Activated T-cell treated with anti-CD3 and anti-CD28 coated beads for 48 hours (primary cell): ENCODE data around the gene EIF2D.
"Not testable (repeated sequence)": the region's sequence is repeated elsewhere in the genome, so short reads cannot be mapped to it uniquely, and the experiment has no call there.

ENCODE experiments used
- DNase-seq: peaks from one replicate; pipeline ENCODE4 v3.0.0-alpha.2; 2020; ENCODE audit warnings: low read depth

Gene EIF2D

GRCh38 chr1:206586501-206587445 lies 25.5 kb downstream of the EIF2D start:
- DNase-seq, result no peak

- DNase-seq, result no peak
Observed at GRCh38 chr1:206584683-206585082, 27.6 kb downstream of the EIF2D start.

GRCh38 chr1:206583707-206584648 lies 28.3 kb downstream of the EIF2D start:
- DNase-seq, result peak; percentile 77

- DNase-seq, result no peak
Observed at GRCh38 chr1:206582971-206583706, 29.1 kb downstream of the EIF2D start.

- no peak for DNase-seq
Observed at GRCh38 chr1:206582537-206582936, 29.7 kb downstream of the EIF2D start.

- no peak for DNase-seq
Observed at GRCh38 chr1:206581571-206581981, 30.7 kb downstream of the EIF2D start.

- not testable (repeated sequence) for DNase-seq
Observed at GRCh38 chr1:206581114-206581497, 31.2 kb downstream of the EIF2D start.

- DNase-seq, result no peak
Observed at GRCh38 chr1:206580438-206581113, 31.7 kb downstream of the EIF2D start.

- peak; percentile 87 for DNase-seq
Observed at GRCh38 chr1:206579747-206580437, 32.4 kb downstream of the EIF2D start.

GRCh38 chr1:206578978-206579374 lies 33.3 kb downstream of the EIF2D start:
- DNase-seq, result no peak

- no peak for DNase-seq
Observed at GRCh38 chr1:206578068-206578977, 33.9 kb downstream of the EIF2D start.

GRCh38 chr1:206577626-206578025 lies 34.6 kb downstream of the EIF2D start:
- no peak for DNase-seq

- DNase-seq, result no peak
Observed at GRCh38 chr1:206575894-206576737, 36.1 kb downstream of the EIF2D start.

- no peak for DNase-seq
Observed at GRCh38 chr1:206575165-206575893, 36.9 kb downstream of the EIF2D start.

GRCh38 chr1:206573762-206574161 lies 38.5 kb downstream of the EIF2D start:
- DNase-seq, result no peak

GRCh38 chr1:206573319-206573718 lies 38.9 kb downstream of the EIF2D start:
- DNase-seq, result no peak

- DNase-seq, result no peak
Observed at GRCh38 chr1:206572835-206573234, 39.4 kb downstream of the EIF2D start.

- DNase-seq, result no peak
Observed at GRCh38 chr1:206570529-206570928, 41.7 kb downstream of the EIF2D start.
